ENCODE data around the gene EIF5A. TPM values are rescaled to one million over a fixed set of nuclear protein-coding genes. Genes with fewer than 3 reads are reported as not detected.

EIF5A gene
- total and polyA plus RNA-seq, 9 of the 15 experiments (the other 6 are each of a cell fraction or from before 2014, with no cell fraction given) = 22.9 to 1,163 (median 772) TPM

GRCh38 chr17:7329374-7329996, 22.1 kb downstream of the EIF5A start (continued):
- TF ChIP-seq CREB1 (IDR thresholded peaks at IDR 0.05) (peak; percentile 66), CREB1 (CRISPR knock-in tag; IDR thresholded peaks at IDR 0.05) (peak; percentile 74), TCF3 (CRISPR knock-in tag; IDR thresholded peaks at IDR 0.05) (no peak), KDM4B (IDR thresholded peaks at IDR 0.05; ENCODE audit: borderline replicate concordance in 2 of 2, low read depth in 1 of 2) (no peak), RBM34 (IDR thresholded peaks at IDR 0.05; ENCODE audit: borderline replicate concordance, insufficient read depth, low read length) (no peak), PTBP1 (IDR thresholded peaks at IDR 0.05; ENCODE audit: low read depth, low read length) (no peak), MBD1 (CRISPR knock-in tag; IDR thresholded peaks at IDR 0.05) (no peak), CBX8 (IDR thresholded peaks at IDR 0.05; ENCODE audit: borderline replicate concordance, extremely low read depth, low read depth, low read length, poor library complexity, severe bottlenecking) (no peak), L3MBTL2 (IDR thresholded peaks at IDR 0.05) (0 out of 2 replicates have a peak, but pooled peaks have one; percentile 38), RNF219 (CRISPR knock-in tag; IDR thresholded peaks at IDR 0.05) (no peak), PRPF4 (IDR thresholded peaks at IDR 0.05; ENCODE audit: insufficient read depth, low read depth, low read length, poor library complexity, severe bottlenecking) (no peak), CHD4 (IDR thresholded peaks at IDR 0.05; ENCODE audit: insufficient read depth, insufficient replicate concordance, low read depth, low read length, poor library complexity, severe bottlenecking) (no peak), TCFL5 (CRISPR knock-in tag; conservative IDR thresholded peaks at IDR 0.05) (no peak), ATF6 (CRISPR knock-in tag; IDR thresholded peaks at IDR 0.05) (no peak), HDAC3 (IDR thresholded peaks at IDR 0.05; ENCODE audit: borderline replicate concordance, partially characterized antibody) (no peak), BRD4 (IDR thresholded peaks at IDR 0.05) (no peak), GTF3C2 (IDR thresholded peaks at IDR 0.05; ENCODE audit: borderline replicate concordance, extremely low read depth, insufficient read length) (no peak), ZNF766 (CRISPR knock-in tag; conservative IDR thresholded peaks at IDR 0.05) (no peak)
